Activated naive CD4-positive, alpha-beta T cell treated with anti-CD3 and anti-CD28 coated beads, Interleukin-2, amount 50 U/mL, for 16 hours (primary cell): ENCODE measurements around the gene TOR4A.

ENCODE experiments used
- DNase-seq: peaks from one replicate; pipeline ENCODE4 v3.0.0-alpha.2; 2020

The TOR4A gene

GRCh38 chr9:137309368-137310188, 32.1 kb downstream of the TOR4A start:
- no peak for DNase-seq

GRCh38 chr9:137310189-137311052, 32.9 kb downstream of the TOR4A start:
- DNase-seq: no peak

GRCh38 chr9:137311171-137311985, 33.9 kb downstream of the TOR4A start:
- no peak for DNase-seq

DNA sequence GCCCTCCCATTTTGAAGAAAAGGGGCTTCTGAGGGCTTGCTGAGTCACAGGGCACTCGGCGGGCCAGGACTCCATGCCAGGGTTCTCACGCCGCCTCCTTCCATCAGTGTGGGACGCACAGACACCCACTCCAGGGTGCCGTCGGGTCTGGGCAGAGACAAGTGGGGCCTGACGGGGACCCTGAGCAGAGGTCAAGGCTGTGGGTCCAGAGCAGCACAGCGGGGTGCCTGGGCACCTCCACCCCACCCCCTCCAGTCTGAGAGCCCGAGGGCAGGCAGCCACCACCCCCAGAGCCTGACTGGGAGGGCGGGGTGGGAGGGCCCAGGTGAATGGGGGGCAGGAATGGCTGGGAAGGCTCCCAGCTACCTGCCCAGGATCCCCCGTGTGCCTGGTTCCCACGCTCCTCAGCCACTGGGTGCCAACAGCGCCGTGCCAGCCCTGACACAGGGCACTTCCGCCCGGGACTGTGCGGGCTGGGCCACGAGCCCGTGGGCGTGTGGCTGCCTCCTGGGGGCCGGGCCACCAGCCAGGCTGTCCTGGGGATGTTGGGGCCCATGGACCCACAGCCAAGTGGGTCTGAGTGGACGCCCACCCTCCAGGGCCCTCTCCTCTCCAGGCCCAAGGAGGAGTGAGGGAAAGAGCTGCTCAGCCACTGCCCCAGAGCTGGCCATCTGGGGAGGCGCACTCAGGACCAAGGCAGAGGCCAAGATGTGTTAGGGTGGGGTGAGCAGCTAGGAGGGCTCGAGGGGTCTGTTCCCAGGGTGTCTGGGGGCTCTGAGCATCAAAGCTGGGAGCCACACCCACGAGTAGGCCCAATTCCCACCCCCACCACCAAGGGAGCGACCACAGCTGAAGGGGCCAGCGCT, 34.7 kb downstream of the TOR4A start:
- peak; percentile 10 for DNase-seq

DNA sequence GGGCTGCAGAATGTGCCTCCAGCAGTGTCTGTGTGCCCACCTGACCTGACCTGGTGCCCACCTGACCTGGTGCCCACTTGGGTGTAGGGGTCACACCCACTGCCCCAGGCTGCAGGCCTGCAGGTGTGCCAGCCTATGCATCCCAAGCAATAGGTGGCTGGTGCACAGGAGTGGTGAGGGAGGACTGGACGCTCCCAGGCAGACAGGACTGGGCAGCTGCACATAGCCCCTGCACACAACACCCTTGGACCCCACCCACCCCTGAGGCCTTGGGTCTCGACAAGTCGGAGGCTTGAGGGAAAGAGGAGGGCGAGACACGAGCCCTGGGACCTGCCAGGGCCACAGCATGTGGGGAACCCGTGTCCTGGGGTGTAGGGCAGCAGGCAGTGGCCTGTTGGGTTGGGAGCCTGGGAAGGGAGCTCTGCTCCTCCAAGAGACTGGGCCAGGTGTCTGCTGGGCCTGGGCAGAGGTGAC, 35.4 kb downstream of the TOR4A start:
- DNase-seq: no peak

DNA sequence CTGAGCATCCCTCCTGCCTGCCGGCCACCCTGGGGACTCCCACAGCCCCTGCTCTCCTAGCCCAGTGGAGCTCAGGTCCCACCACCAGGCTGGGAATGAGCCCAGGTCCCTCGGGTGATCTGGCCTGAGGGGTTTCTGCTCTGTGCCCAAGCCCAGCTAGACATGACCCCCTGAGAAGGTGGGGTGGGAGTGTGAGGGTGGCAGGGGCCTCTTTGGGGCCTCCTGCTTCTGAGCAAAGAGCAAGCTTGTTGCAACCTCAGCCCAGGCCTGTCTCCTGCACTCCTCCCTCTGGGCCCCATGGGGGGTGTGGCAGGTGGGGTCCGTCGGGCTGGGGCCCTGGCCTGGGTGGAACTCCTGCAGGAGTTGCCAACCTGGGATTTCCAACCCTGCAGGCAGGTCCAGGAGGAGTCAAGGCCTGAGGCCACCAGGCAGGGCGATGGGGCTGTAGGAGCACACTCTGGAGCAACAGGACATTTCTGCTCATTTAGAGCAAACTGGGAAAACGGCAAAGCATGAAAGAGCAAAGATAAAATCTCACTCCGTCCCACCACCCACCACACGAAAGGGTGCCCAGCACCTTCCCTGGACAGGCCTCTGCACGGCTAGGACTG, 35.9 kb downstream of the TOR4A start:
- DNase-seq: no peak

- DNase-seq: no peak
Measured at GRCh38 chr9:137313956-137314560, 36.5 kb downstream of the TOR4A start.

DNA sequence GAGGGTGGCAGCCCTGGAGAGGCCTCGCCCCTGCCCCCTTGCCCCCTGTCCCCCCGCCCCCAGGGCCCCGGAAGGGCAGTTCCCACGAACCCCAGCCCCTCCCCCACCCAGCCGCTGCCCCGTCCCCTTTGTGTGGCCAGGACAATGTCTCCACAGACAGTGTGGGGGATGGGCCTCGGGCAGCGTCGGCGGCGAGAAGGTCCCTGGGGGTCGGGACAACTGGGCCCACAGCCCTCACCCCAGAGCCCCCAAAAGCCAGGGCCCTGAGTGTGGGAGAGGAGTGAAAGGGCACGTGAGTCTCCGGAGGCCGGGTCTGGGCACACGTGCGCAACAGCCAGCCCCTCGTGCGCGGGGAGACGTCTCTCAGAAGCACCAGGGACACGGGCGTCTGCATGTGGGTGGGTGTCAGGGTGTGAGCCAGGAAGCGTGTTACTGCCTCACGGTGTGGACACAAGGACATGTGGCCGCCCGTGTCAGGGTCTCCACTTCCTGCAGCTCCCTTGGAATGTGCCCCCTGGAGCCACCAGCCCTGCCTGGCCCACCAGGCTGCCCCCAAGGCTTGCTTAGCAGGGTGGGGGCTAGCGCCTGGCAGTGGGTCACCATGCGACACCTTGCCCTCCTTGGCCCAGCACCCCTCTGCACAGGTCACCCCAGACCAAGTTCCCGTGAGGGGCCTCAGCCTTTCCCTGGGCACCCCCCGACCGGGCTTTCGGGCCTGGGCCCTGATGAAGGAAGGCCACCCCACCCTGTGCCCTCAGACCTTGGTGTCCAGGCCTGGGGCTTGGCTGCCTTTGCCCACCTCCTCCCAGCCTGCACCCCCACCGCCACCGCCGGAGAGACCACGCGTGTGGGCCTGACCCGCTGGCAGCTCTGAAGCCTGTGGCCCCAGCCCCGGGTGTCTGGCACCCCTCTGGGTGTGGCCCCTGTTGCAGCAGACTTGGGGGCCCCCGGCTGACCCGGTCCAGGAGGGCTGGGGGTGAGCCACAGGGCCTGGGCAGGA, 37.3 kb downstream of the TOR4A start:
- no peak for DNase-seq

DNA sequence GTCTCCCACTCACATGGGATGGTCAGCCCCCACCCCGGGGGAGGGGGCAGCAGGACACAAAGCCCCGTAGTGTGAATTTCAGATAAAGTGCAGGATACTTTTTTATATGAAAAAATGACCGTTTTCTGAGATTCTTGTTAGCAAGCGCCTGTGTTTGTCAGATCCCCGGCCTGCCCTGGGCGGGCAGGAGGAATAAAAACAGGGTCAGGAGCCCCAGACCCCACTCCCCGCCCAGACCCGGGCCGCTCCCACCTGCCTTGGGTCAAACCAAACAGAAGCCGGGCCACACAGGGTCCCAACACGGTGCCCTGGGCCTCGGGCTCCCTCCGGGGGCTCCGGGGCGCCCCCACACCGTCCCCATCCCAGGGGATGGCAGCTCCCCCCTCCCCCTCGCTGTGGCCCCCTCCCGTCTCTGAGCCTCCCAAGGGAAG, 38.1 kb downstream of the TOR4A start:
- no peak for DNase-seq

DNA sequence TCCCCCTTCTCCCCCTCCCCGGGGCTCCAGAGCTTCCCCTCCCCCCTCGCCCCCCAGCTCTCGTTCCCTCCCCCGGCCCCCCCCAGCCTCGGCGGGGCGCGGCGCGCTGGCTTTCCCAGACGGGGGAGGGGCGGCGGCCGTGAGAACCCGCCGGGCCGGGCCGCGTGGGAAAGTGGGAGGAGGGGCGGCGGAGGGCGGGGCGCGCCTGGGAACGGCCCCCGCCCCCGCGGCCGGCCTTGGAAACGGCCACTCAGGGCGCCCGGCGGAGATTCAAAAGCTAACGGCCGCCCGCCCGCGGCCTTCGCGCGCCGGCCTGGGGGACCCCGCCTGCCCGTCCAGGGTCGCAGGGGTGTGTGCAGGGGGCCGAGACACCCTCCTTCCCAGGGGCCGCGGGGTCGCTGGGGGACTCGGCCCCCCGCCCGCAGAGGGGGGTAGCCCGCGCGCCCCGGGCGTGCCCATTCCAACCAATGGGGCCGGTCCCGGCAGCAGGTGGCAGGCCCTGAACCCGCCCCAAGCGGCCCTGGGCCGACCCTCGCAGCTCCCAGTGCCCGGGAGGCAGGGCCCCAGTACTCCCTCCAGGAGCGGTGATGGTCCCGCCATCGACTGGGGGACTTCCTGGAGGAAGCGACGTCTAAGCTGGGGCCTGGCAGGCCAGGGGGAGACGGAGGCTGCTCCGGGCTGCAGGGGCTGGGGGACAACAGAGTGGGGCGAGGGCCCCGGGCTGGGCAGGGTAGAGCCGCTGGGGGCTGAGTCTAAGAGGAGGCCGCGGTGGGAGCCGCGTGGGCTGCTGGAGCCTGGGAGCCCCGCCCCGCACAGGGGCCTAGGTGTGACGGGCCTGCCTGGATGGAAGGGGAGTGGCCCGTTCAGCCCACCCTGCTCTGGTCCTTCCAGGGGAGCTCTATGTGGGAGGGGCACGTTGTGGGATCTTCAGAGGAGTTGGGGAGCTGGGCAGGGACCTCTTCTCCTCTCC, 38.8 kb downstream of the TOR4A start:
- DNase-seq: no peak

DNA sequence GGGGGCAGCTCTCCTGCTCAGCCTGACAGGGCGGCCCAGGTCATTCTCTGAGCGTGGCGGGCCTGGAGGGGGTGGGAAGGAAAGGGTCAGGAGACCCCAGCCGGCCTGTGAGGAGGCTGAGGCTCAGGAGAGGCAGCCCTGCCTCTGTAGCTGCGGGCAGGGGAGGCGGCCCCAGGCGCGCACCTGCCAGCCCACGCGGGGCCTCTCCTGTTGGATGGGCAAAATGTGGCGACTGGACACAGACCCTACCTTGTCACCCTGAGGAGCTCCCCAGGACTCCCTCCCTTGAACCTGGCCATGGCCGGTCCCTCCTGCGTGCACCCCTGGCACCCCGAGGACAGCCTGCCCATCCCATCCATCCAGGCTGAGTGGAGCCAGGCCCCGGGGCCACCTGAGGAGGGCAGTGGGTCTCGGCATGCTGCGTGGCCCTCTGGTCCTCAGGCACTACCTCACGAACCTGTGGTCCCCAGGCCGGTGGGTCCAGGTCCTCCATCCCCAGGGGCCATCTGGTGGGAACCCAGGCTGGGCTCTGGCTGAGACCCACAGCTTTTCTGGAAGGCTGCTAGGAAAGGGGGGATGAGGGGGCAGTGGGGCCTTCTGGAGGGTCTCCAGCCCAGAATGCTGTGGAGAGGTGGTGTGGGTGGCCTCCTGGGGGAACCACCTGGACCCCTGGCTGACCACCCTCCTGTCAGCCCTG, 39.6 kb downstream of the TOR4A start:
- DNase-seq: no peak

DNA sequence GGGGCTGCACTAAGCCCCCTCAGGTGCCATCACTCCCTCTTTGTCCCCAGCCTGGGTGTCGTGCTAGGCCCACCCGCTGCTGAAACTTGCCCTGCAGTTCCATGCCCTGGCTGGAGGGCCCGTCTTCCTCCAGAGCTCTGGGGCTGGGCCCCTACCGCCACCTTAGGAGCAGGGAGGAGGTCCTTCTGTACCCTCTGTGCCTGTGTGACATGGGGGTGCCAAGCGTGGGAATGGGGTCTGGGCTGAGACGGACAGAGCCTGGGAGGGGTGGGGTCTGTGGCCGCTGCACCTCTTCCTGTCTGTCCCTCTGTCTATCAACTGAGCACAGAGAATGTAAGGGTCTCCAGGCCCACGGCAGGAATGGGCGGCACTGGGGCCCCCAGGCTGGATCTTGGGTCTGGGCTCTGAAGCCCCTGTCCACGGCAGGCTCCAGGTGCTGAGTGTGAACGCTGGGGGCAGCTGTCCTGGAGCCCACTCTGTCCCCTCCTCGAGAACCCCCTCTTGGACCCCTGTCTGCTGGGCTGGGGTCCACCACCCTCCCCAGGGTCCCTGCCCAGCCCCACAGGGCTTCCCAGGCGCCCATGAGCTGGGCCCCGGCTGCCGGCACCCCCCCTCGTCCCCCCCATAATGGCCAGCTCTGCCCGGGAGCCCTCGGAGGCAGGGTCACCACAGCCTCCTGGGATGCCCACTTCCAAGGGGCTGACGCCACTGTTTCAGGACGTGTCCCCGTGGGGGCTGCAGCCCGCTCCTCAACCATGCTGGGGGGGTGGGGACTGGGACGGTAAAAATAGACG, 40.4 kb downstream of the TOR4A start:
- no peak for DNase-seq

DNA sequence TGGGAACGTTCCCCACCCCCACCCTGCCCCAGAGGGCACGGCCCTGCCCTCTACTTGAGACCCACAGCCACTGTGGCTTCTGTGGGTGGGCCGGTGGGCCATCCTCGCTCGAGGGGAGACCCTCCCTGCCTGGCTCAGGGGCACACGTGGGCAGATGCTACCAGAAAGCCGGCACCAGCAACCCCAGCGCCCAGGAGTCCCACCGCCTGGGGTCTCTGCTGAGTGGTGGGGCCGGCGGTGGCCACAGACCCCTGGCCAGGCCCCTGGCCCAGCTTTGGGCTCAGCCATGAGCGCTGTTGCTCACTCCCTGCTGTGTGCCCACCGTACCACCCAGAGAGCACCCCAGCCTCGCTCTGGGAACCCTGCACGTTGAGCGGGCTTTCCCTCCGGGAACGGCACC, 41.1 kb downstream of the TOR4A start:
- DNase-seq: no peak

GRCh38 chr9:137319011-137319738, 41.6 kb downstream of the TOR4A start:
- DNase-seq: no peak

- DNase-seq: no peak
Measured at GRCh38 chr9:137319739-137320551, 42.4 kb downstream of the TOR4A start.
